ENCODE results near the gene CEPT1. TPM values are rescaled to one million over a fixed set of nuclear protein-coding genes. Genes with fewer than 3 reads are reported as not detected.

Gene CEPT1
- total and polyA plus RNA-seq, 2 experiments from 2014 or later: 22.3 to 51.7 TPM

DNA sequence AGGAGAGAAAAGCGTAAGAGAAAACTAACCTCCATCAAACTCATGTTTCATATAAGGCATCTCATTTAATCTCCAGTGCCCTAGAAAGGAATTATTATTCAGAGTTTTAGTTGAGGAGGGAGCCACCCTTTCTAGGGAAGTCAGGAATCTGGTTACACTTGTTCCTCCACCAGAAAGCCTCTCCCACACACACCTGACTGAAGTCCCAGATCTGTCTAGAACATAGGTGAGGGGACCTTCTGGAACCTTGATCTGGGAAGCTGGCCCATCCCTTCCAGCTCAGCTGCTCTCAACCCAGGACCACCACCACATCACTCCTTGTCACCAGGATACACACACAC, 62.3 kb downstream of the CEPT1 start:
- Histone ChIP-seq H3K27me3 (no peaks in the 10 kb centered on the region), H3K27ac (peak overlapping the region; percentile 63), H3K4me3 (no peak overlapping the region), H2AFZ (no peak overlapping the region), H3K36me3 (replicated peaks; ENCODE audit: insufficient read depth, low read depth) (no peaks in the 10 kb centered on the region), H3K9me2 (replicated peaks; ENCODE audit: insufficient read depth) (no peaks in the 10 kb centered on the region), H3K4me2 (no peak overlapping the region), H3K79me2 (no peaks in the 10 kb centered on the region), H4K20me1 (ENCODE audit: insufficient read depth, poor library complexity, severe bottlenecking) (no peaks in the 10 kb centered on the region), H3K9me3 (ENCODE audit: low read depth) (no peaks in the 10 kb centered on the region), H3K4me1 (ENCODE audit: insufficient read depth) (peaks cover 19% of the 10 kb centered on the region)
- 93% methylated on average over 1 of the region's 1 CpG for WGBS (ENCODE audit: low lambda C conversion rate, missing lambda C conversion rate)
- TF ChIP-seq, protein P1, sequence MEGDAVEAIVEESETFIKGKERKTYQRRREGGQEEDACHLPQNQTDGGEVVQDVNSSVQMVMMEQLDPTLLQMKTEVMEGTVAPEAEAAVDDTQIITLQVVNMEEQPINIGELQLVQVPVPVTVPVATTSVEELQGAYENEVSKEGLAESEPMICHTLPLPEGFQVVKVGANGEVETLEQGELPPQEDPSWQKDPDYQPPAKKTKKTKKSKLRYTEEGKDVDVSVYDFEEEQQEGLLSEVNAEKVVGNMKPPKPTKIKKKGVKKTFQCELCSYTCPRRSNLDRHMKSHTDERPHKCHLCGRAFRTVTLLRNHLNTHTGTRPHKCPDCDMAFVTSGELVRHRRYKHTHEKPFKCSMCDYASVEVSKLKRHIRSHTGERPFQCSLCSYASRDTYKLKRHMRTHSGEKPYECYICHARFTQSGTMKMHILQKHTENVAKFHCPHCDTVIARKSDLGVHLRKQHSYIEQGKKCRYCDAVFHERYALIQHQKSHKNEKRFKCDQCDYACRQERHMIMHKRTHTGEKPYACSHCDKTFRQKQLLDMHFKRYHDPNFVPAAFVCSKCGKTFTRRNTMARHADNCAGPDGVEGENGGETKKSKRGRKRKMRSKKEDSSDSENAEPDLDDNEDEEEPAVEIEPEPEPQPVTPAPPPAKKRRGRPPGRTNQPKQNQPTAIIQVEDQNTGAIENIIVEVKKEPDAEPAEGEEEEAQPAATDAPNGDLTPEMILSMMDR (IDR thresholded peaks at IDR 0.05; ENCODE audit: poor library complexity): no peak
- TF ChIP-seq EZH2 (IDR thresholded peaks at IDR 0.05; ENCODE audit: borderline replicate concordance): no peak
- no peak for DNase-seq (ENCODE audit: low spot score)

DNA sequence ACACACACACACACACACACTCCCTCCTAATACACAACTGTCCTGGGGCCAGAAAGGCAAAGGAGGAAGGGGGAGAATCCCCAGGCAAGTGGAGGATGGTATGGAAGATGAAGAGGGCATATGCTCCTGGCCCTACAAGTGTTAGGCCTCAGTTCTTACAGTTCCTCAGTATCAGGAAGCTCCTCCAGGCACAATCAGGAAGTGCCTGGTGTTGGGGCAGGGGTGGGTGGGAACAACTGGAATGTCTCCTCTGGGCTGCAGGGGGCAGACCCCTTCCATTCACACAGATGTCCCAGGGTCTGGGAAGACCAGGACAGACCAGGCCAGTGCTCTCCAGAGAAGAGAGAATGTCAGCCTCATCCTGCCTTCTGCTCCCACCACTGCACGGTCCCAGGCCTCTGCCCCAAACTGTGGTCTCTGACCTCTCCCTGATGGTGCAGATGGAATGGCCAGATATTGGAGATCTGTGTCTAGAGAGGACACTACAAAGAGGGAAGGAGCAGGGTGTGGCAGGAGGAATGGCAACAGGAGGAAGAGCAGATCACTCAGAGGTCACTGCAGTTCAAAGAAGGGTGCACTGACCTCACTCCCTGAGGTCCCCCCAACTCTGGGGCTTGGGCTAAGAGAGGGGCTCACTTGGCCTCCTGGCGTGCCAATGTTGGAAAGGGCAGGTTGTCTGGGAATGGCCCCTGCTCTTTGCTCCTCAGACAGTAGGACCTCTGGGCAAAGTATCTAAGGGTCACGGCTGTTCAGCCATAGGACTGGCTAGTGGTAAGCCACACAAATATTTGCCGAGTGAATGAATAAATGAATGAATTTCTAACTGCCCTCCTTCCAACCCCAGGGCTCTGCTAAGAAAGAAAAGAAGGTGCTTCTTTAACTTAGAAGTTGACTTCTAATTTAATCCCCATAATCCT, 62.9 kb downstream of the CEPT1 start:
- H3K9me2 ChIP-seq (replicated peaks; ENCODE audit: insufficient read depth): no peaks in the 10 kb centered on the region
- peak overlapping the region; percentile 63 for H3K27ac ChIP-seq
- H3K4me2 ChIP-seq: peak overlapping the region; percentile 73
- H3K4me3 ChIP-seq: no peak overlapping the region
- no peaks in the 10 kb centered on the region for H3K36me3 ChIP-seq (replicated peaks; ENCODE audit: insufficient read depth, low read depth)
- no peak overlapping the region for H2AFZ ChIP-seq
- WGBS (ENCODE audit: low lambda C conversion rate, missing lambda C conversion rate): 86% methylated on average over 4 of the region's 4 CpGs
- TF ChIP-seq EZH2phosphoT487 (IDR thresholded peaks at IDR 0.05; ENCODE audit: low read depth, severe bottlenecking, unreplicated experiment) (no peak), EZH2 (IDR thresholded peaks at IDR 0.05; ENCODE audit: borderline replicate concordance) (no peak)
- TF ChIP-seq, protein P1 (IDR thresholded peaks at IDR 0.05; ENCODE audit: poor library complexity): no peak
- H3K4me1 ChIP-seq (ENCODE audit: insufficient read depth): peaks cover 19% of the 10 kb centered on the region
- H3K27me3 ChIP-seq: no peaks in the 10 kb centered on the region
- DNase-seq (ENCODE audit: low spot score): no peak
- no peaks in the 10 kb centered on the region for H4K20me1 ChIP-seq (ENCODE audit: insufficient read depth, poor library complexity, severe bottlenecking)
- H3K9me3 ChIP-seq (ENCODE audit: low read depth): no peaks in the 10 kb centered on the region
- H3K79me2 ChIP-seq: no peaks in the 10 kb centered on the region

DNA sequence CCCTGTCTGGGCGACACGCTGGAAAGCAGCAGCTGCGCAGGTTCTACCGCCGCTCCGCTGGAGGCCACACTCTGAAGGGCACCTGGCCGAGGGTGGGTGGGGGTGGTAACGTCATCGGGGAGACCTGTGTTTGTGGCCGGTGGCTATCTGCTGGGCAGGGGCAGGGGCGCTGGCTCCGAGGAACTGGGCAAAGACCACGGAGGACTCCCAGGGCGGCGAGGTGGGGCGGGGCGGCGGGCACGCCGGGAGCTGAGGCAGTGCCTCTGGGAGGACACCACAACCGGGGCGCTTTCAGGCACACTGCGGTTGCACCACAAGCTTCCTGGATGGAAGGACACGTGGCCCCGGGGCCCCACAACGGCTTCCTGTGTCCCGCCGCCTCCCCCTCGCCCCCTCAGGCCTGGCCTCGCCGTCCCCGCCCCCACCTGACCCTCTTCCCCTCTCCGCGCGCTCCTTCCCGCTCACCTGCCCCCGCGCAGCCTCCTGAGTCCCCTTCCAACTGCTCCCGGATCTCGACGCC, 63.7 kb downstream of the CEPT1 start:
- peak; percentile 53 for DNase-seq (ENCODE audit: low spot score)

More for the DNA sequence above, 63.7 kb downstream of the CEPT1 start:
- Histone ChIP-seq H3K4me3 (no peak overlapping the region), H2AFZ (no peak overlapping the region), H3K9me3 (ENCODE audit: low read depth) (no peaks in the 10 kb centered on the region), H3K4me1 (ENCODE audit: insufficient read depth) (peaks cover 19% of the 10 kb centered on the region), H3K27me3 (no peaks in the 10 kb centered on the region), H4K20me1 (ENCODE audit: insufficient read depth, poor library complexity, severe bottlenecking) (no peaks in the 10 kb centered on the region), H3K4me2 (peak overlapping the region; percentile 73), H3K36me3 (replicated peaks; ENCODE audit: insufficient read depth, low read depth) (no peaks in the 10 kb centered on the region), H3K79me2 (no peaks in the 10 kb centered on the region), H3K27ac (peak overlapping the region; percentile 63), H3K9me2 (replicated peaks; ENCODE audit: insufficient read depth) (no peaks in the 10 kb centered on the region)
- TF ChIP-seq EZH2 (IDR thresholded peaks at IDR 0.05; ENCODE audit: borderline replicate concordance) (no peak), EZH2phosphoT487 (IDR thresholded peaks at IDR 0.05; ENCODE audit: low read depth, severe bottlenecking, unreplicated experiment) (no peak)
- TF ChIP-seq, protein P1 (IDR thresholded peaks at IDR 0.05; ENCODE audit: poor library complexity): no peak
- 84% methylated on average over 21 of the region's 41 CpGs for WGBS (ENCODE audit: low lambda C conversion rate, missing lambda C conversion rate)

Data from hepatocyte (in vitro differentiated cells).